GM06990 (cell line): ENCODE results near the gene PRPH2.

Experiments
- DNase-seq: peaks from one replicate; pipeline ENCODE4 v3.0.0-alpha.2; 2011; ENCODE audit not compliant: insufficient read length; ENCODE audit errors: extremely low read depth
- H3K27me3 ChIP-seq: replicated peaks from 2 replicates; pipeline ENCODE4 v1.6.0; 2011; ENCODE audit warnings: low read length; ENCODE audit not compliant: control insufficient read depth, insufficient read depth
- H3K36me3 ChIP-seq: 2 replicates; pipeline ENCODE4 v1.5.1; 2011; ENCODE audit warnings: low read length; ENCODE audit not compliant: control insufficient read depth, insufficient read depth
- H3K4me3 ChIP-seq: replicated peaks from 2 replicates; pipeline ENCODE4 v1.5.1; 2011; ENCODE audit warnings: low read depth, mild to moderate bottlenecking, control low read depth, low read length
- CTCF ChIP-seq: IDR thresholded peaks from 2 replicates; pipeline ENCODE4 v1.5.1; 2011; ENCODE audit warnings: low read length, control low read depth, mild to moderate bottlenecking, inconsistent platforms; ENCODE audit not compliant: insufficient read depth, poor library complexity, severe bottlenecking

Gene PRPH2

DNA sequence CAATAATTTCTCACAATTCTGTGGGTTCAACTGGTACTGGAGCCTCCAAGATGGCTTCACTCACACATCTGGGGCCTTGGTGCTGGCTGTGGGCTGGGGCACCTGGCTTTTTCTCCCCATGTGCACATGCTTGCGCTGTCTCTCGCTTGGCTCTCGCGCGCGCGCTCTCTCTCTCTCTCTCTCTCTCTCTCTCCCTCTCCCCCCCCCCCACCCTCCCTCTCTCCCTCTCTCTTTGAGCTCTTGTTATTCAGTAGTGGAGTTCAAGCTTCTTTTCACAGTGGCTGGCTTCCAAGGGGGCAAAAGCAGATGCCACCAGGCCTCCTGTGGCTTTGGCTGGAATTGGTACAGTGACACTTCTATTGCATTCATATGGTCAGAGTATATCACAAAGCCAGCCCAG lies 34.3 kb upstream of the PRPH2 start:
- no peak overlapping the region for H3K4me3 ChIP-seq
- H3K27me3 ChIP-seq = no peaks in the 10 kb centered on the region
- H3K36me3 ChIP-seq = no peaks in the 10 kb centered on the region; the same call in none of the 2 replicates
- DNase-seq = no peak
- TF ChIP-seq CTCF = no peak

DNA sequence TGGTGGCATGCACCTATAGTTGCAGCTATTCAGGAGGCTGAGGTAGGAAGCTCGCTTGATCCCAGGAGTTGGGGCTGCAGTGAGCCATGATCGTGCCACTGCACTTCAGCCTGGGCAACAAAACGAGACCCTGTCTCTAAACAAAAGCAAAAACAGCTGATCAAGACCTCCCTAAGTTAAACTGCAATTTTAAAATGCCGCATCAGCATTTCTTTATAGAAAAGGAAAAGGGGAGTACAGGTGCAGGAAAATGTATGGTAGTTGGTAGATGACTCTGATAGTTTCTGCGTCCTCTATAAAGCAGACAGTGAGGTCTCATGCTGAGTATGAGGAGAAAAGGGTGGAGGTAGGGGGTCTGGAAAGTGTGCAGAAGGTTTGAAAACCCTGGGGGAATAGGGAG lies 32.4 kb upstream of the PRPH2 start:
- Histone ChIP-seq H3K27me3 (no peaks in the 10 kb centered on the region), H3K4me3 (no peak overlapping the region), H3K36me3 (no peaks in the 10 kb centered on the region; the same call in none of the 2 replicates)
- TF ChIP-seq CTCF = no peak
- DNase-seq = no peak

- no peaks in the 10 kb centered on the region; the same call in 1 of the 2 replicates for H3K36me3 ChIP-seq
- no peak for DNase-seq
- no peak for TF ChIP-seq CTCF
- H3K4me3 ChIP-seq = no peak overlapping the region
- no peaks in the 10 kb centered on the region for H3K27me3 ChIP-seq
These were observed 28.7 kb upstream of the PRPH2 start for GRCh38 chr6:42751055-42751454.

DNA sequence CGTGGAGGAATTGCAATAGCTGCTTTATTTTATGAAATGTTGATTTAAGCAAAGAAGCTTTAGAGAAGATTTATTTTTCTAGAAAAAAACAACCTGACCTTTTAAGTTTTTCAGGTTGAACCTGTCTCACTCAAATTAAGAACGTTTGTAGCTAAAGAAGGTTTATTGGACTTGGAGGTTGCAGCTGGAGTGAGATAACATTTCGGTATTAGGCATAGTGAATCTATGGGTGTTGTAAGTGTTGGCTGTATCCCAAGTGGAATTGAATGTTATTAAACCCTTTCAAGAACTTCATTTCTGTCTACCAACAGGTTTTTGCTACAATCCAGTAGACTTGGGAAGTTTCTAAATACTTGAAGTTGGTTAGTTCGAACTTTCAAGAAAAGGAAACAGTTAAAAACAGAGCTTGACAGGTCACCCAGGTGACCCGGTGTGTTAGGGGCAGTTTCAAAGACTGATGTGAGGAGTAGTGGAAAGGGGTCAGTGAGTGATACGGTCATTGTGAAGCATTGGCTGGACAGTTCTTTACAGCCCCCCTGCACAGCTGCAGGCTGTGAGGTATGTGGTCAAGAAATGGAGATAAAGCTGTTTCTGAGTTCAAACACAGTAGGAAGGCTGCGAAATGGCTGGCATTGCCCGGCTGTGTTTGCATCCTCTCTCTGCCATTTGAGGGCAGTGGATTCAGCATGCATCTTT lies 26.0 kb upstream of the PRPH2 start:
- DNase-seq = no peak
- H3K36me3 ChIP-seq = no peaks in the 10 kb centered on the region; the same call in 1 of the 2 replicates
- H3K4me3 ChIP-seq = peak overlapping the region; percentile 91
- TF ChIP-seq CTCF = no peak
- no peaks in the 10 kb centered on the region for H3K27me3 ChIP-seq

DNA sequence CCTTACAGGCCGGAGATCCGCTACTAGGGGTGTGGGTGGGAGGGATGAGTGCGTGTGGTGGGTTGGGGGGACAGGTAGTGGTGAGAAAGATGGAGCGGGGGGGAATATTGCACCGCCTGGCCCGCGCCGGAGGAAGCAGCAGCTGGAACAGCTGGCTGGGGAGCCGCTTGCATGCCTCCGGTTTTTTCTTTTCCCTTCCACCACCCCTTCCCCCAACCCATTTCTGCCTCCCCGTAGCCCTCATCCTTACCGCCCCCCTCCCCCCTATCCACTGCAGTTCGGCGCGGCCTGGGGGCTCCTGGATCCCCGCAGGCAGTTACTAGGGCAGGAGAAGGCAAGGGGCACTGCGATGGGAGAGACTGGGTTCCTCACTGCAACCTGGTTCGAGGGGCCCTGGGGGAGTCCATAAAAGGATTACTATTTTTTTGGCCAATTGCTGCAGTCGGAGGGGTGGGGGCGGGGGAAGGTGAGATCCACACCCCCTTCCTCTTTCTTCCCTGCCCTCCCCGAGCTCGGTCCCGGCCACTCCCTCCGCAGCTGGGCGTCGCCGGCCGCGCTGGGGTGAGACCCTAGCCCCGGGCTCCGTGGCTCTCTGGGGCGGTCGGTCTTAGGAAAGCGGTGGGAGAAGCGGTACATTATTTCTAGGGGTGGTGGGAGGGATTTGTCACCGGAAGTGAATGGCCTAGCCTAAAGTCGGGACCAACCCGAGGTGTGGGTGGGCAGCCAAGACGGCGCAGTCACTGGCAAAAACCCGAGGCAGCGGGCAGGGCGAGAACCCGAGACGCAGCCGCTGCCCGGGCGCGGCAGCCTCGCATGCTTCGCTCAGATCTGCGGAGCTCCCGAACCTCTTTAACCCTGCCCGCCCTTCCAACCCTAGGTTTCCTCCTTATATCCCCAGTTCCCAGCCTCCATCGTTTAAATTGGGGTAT lies 24.3 kb upstream of the PRPH2 start:
- no peaks in the 10 kb centered on the region for H3K27me3 ChIP-seq
- TF ChIP-seq CTCF = no peak
- no peaks in the 10 kb centered on the region for H3K36me3 ChIP-seq
- peak overlapping the region; percentile 91 for H3K4me3 ChIP-seq
- peak; percentile 94 for DNase-seq
